Activated naive CD4-positive, alpha-beta T cell treated with Interleukin-2 at 50 U/mL for 16 hours (primary cell): Measurements from ENCODE around the gene MOV10.

ENCODE experiments used
- DNase-seq: peaks from one replicate; pipeline ENCODE4 v3.0.0-alpha.2; 2020

Gene MOV10

GRCh38 chr1:112675728-112676381, 1.4 kb downstream of the MOV10 start:
- DNase-seq = no peak

GRCh38 chr1:112676543-112676942, 2.1 kb downstream of the MOV10 start:
- DNase-seq = no peak

GRCh38 chr1:112677501-112677900, 3.0 kb downstream of the MOV10 start:
- no peak for DNase-seq

- DNase-seq = no peak
Observed at GRCh38 chr1:112678605-112679004, 4.1 kb downstream of the MOV10 start.

- DNase-seq = no peak
Observed at GRCh38 chr1:112685913-112686312, 11.5 kb downstream of the MOV10 start.

- DNase-seq = no peak
Observed at GRCh38 chr1:112686417-112686816, 12.0 kb downstream of the MOV10 start.

GRCh38 chr1:112686835-112687234, 12.4 kb downstream of the MOV10 start:
- no peak for DNase-seq

- DNase-seq = no peak
Observed at GRCh38 chr1:112687361-112687760, 12.9 kb downstream of the MOV10 start.

- DNase-seq = no peak
Observed at GRCh38 chr1:112687785-112688496, 13.5 kb downstream of the MOV10 start.

GRCh38 chr1:112688781-112689193, 14.3 kb downstream of the MOV10 start:
- DNase-seq = no peak

- no peak for DNase-seq
Observed at GRCh38 chr1:112689196-112689841, 14.9 kb downstream of the MOV10 start.

- DNase-seq = no peak
Observed at GRCh38 chr1:112689842-112690237, 15.4 kb downstream of the MOV10 start.

GRCh38 chr1:112692681-112693080, 18.2 kb downstream of the MOV10 start:
- no peak for DNase-seq

GRCh38 chr1:112693821-112694220, 19.4 kb downstream of the MOV10 start:
- DNase-seq = no peak

- DNase-seq = no peak
Observed at GRCh38 chr1:112694363-112694929, 20.0 kb downstream of the MOV10 start.

GRCh38 chr1:112695276-112695675, 20.8 kb downstream of the MOV10 start:
- DNase-seq = no peak

GRCh38 chr1:112696578-112697314, 22.3 kb downstream of the MOV10 start:
- DNase-seq = no peak

- DNase-seq = no peak
Observed at GRCh38 chr1:112697781-112698201, 23.3 kb downstream of the MOV10 start.

- no peak for DNase-seq
Observed at GRCh38 chr1:112698366-112699310, 24.2 kb downstream of the MOV10 start.

- no peak for DNase-seq
Observed at GRCh38 chr1:112699425-112700144, 25.1 kb downstream of the MOV10 start.
